Spinal cord (tissue), 10 donors: ENCODE data around the gene SNAP23. TPM values are rescaled to one million over a fixed set of nuclear protein-coding genes. Genes with fewer than 3 reads are reported as not detected.
"Not testable (repeated sequence)": the region's sequence is repeated elsewhere in the genome, so short reads cannot be mapped to it uniquely, and the experiment has no call there.

Experiments
- DNase-seq, 6 donors: peaks; one replicate each; pipeline versions ENCODE4 v3.0.0 to v3.0.0-alpha.2; 2013 to 2015; ENCODE audit warnings: low spot score in 6 of 6, low read depth in 4 of 6
- H3K27ac ChIP-seq: one replicate; pipeline ENCODE4 v1.5.1; 2013; ENCODE audit warnings: low read depth, low read length, control low read depth
- H3K27me3 ChIP-seq: one replicate; pipeline ENCODE4 v1.6.1; 2013; ENCODE audit warnings: low read length; ENCODE audit not compliant: control insufficient read depth, insufficient read depth
- H3K36me3 ChIP-seq: one replicate; pipeline ENCODE4 v1.6.1; 2013; ENCODE audit warnings: low read length; ENCODE audit not compliant: control insufficient read depth, insufficient read depth
- H3K4me1 ChIP-seq: one replicate; pipeline ENCODE4 v1.6.1; 2013; ENCODE audit warnings: low read length; ENCODE audit not compliant: control insufficient read depth, insufficient read depth
- H3K4me3 ChIP-seq: one replicate; pipeline ENCODE4 v1.5.1; 2013; ENCODE audit warnings: low read depth, low read length, control low read depth
- H3K9me3 ChIP-seq: one replicate; pipeline ENCODE4 v1.6.1; 2013; ENCODE audit warnings: low read length; ENCODE audit not compliant: control insufficient read depth, insufficient read depth
- whole genome bisulfite sequencing: methylation state at CpG from one replicate; pipeline ENCODE4 v1.1.5; 2013; ENCODE audit warnings: missing lambda C conversion rate; ENCODE audit not compliant: insufficient coverage; 5-methylcytosine and 5-hydroxymethylcytosine counted together
- polyA plus RNA-seq, 2 donors: library from polyadenylated mRNA; unstranded; fragments of 120-200 nt; gene quantifications; one replicate each; pipeline ENCODE4 v1.2.1, GENCODE V29; 2013; ENCODE audit not compliant: insufficient read length in 2 of 2
- total RNA-seq, 2 donors: library from RNA; depleted of rRNA in 1 of 2; stranded (reverse); fragments of 120-200 nt in 1 of 2; fragments of >200 nt in 1 of 2; gene quantifications; one replicate each; pipeline versions ENCODE4 v1.2.3 to v1.2.4, GENCODE V29; 2013 to 2014
- donor health status: healthy.

The SNAP23 gene
- total and polyA plus RNA-seq, 4 donors = 39.1 to 56.5 (median 42.6) TPM

GRCh38 chr15:42549032-42549491 is 53.6 kb downstream of the SNAP23 start:
- no peak for DNase-seq
- Histone ChIP-seq H3K27ac (peak overlapping the region; percentile 97), H3K4me3 (peak overlapping the region; percentile 98), H3K36me3 (peaks cover 9% of the 10 kb centered on the region), H3K27me3 (no peaks in the 10 kb centered on the region), H3K9me3 (no peaks in the 10 kb centered on the region), H3K4me1 (peaks cover 12% of the 10 kb centered on the region)
- 0% methylated on average over 5 of the region's 15 CpGs for WGBS

DNA sequence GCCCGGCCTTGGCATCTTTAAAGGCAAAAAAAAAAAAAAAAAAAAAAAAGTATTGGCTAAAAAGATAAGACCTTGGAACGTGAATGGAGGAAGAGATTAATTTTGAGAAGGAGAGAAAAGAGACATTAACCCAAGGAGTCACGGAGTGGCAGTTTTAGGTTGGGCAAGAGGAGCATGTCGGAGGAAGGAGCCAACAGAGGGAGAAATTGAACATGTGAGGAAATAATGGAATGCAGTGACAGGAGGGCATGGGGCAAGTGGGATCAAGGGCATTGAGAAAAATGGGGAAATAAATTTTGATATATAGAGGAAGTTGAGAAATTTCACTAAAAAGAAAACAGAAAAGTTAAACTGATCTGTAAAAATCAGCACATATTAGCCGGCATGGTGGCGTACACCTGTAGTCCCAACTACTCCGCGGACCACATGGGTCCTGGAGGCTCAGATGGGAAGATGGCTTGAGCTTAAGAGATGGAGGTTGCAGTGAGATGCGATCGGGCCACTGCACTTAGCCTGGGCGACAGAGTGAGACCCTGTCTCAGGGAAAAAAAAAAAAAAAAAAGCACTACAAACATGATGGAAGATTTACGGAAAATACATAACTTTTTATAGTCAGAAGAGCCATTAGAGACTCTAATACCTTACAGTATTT is 54.4 kb downstream of the SNAP23 start:
- DNase-seq = no peak
- H3K9me3 ChIP-seq = no peaks in the 10 kb centered on the region
- H3K36me3 ChIP-seq = peaks cover 6% of the 10 kb centered on the region
- H3K4me3 ChIP-seq = peak overlapping the region; percentile 98
- 79% methylated on average over 7 of the region's 12 CpGs for WGBS
- H3K27me3 ChIP-seq = no peaks in the 10 kb centered on the region
- peaks cover 12% of the 10 kb centered on the region for H3K4me1 ChIP-seq
- H3K27ac ChIP-seq = no peak overlapping the region

DNA sequence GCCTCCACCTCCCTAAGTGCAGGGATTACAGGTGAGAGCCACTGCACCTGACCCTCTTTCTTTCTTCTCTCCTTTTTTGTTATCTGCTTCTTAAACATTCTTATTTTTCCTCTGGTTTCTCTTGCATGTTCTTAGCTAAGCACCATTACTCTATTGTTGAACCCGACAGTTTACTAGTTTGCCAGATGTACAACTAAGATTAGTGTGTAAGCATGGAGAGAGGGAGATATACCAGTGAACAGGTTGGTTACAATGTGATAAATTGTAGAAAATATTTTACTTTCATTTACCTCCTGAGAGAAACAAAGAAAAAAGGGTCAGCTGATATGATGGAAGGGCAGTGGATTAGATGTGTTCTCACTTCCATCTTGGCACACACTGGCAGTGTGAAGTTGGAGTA is 58.1 kb downstream of the SNAP23 start:
- Histone ChIP-seq H3K27ac (no peak overlapping the region), H3K4me3 (no peak overlapping the region), H3K9me3 (no peaks in the 10 kb centered on the region), H3K36me3 (peaks cover 5% of the 10 kb centered on the region), H3K4me1 (peaks cover 8% of the 10 kb centered on the region), H3K27me3 (no peaks in the 10 kb centered on the region)
- WGBS = no CpG with 5 or more reads among the region's 1 CpG
- no peak for DNase-seq

DNA sequence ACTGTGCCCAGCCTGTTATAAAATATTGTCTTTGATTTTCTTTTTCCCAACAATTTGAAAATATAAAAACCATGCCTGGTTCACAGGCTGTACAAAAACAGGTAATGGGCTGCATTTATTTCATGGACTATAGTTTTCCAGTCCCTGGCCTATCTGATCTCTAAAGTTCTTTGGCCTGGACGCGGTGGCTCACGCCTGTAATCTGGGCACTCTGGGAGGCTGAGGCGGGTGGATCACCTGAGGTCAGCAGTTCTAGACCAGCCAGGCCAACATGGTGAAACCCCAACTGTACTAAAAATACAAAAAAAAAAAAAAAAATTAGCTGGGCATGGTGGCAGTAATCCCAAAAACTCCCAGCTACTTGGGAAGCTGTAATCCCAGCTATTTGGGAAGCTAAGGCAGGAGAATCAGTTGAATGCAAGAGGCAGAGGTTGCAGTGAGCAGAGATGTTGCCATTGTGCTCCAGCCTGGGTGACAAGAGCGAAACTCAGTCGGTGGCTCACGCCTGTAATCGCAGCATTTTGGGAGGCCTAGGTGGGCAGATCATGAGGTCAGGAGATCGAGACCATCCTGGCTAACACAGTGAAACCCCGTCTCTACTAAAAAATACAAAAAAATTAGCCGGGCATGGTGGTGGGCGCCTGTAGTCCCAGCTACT is 61.2 kb downstream of the SNAP23 start:
- not testable (repeated sequence) for H3K4me3 ChIP-seq, DNase-seq, H3K9me3 ChIP-seq, H3K27ac ChIP-seq, H3K27me3 ChIP-seq, H3K4me1 ChIP-seq, H3K36me3 ChIP-seq
- 93% methylated on average over 4 of the region's 12 CpGs for WGBS

- Histone ChIP-seq H3K27ac (no peak overlapping the region), H3K9me3 (no peaks in the 10 kb centered on the region), H3K36me3 (peaks cover 11% of the 10 kb centered on the region), H3K27me3 (no peaks in the 10 kb centered on the region), H3K4me1 (no peaks in the 10 kb centered on the region), H3K4me3 (no peak overlapping the region)
- WGBS = 100% methylated on average over 1 of the region's 3 CpGs
- DNase-seq = no peak
Measured at GRCh38 chr15:42558739-42559138, 63.3 kb downstream of the SNAP23 start.

- H3K9me3 ChIP-seq = no peaks in the 10 kb centered on the region
- DNase-seq = peak; percentile 89 to 99 (median 95)
- no peaks in the 10 kb centered on the region for H3K36me3 ChIP-seq
- peak within 1 kb of the TSS; percentile 86 for H3K27ac ChIP-seq
- H3K4me1 ChIP-seq = peaks cover 17% of the 10 kb centered on the region
- H3K27me3 ChIP-seq = no peaks in the 10 kb centered on the region
- peak within 1 kb of the TSS; percentile 97 for H3K4me3 ChIP-seq
- under 1% methylated on average over 90 of the region's 95 CpGs for WGBS
Measured at GRCh38 chr15:42575188-42576039, 80.0 kb downstream of the SNAP23 start, which contains the start of gene STARD9. Gene STARD9 (plus strand): TSS chr15:42575606. CDS start chr15:42575716, 110 bp downstream.

GRCh38 chr15:42576040-42576594 is 80.7 kb downstream of the SNAP23 start:
- peak overlapping the region; percentile 86 for H3K27ac ChIP-seq
- H3K4me3 ChIP-seq = peak overlapping the region; percentile 97
- H3K9me3 ChIP-seq = no peaks in the 10 kb centered on the region
- H3K27me3 ChIP-seq = no peaks in the 10 kb centered on the region
- peaks cover 19% of the 10 kb centered on the region for H3K4me1 ChIP-seq
- 4% methylated on average over 10 of the region's 16 CpGs for WGBS
- no peaks in the 10 kb centered on the region for H3K36me3 ChIP-seq
- no peak for DNase-seq

- WGBS = 63% methylated on average over 1 of the region's 1 CpG
- no peaks in the 10 kb centered on the region for H3K27me3 ChIP-seq
- H3K4me1 ChIP-seq = peaks cover 25% of the 10 kb centered on the region
- H3K27ac ChIP-seq = peak overlapping the region; percentile 16
- no peaks in the 10 kb centered on the region for H3K36me3 ChIP-seq
- no peak for DNase-seq
- peak overlapping the region; percentile 97 for H3K4me3 ChIP-seq
- no peaks in the 10 kb centered on the region for H3K9me3 ChIP-seq
Measured at GRCh38 chr15:42576776-42577175, 81.3 kb downstream of the SNAP23 start.

- Histone ChIP-seq H3K27ac (no peak overlapping the region), H3K36me3 (no peaks in the 10 kb centered on the region), H3K4me3 (no peak overlapping the region), H3K9me3 (no peaks in the 10 kb centered on the region), H3K4me1 (peaks cover 30% of the 10 kb centered on the region), H3K27me3 (no peaks in the 10 kb centered on the region)
- 83% methylated on average over 1 of the region's 1 CpG for WGBS
- DNase-seq = peak in 1 of 6 donors; percentile 64
Measured at GRCh38 chr15:42577514-42578031, 82.1 kb downstream of the SNAP23 start.
